ENCODE data around the gene APBB2. TPM values are rescaled to one million over a fixed set of nuclear protein-coding genes. Genes with fewer than 3 reads are reported as not detected.
"Not testable (repeated sequence)": the region's sequence is repeated elsewhere in the genome, so short reads cannot be mapped to it uniquely, and the experiment has no call there.

Gene APBB2
- total RNA-seq, 1 experiment from 2014 or later = 46.0 TPM

GRCh38 chr4:40995850-40996249 is 218.5 kb downstream of the APBB2 start:
- ChIA-PET CTCF (no interaction called here), POLR2A (ENCODE audit: unreplicated experiment) (no interaction called here)
- no peak for TF ChIP-seq CTCF (conservative IDR thresholded peaks at IDR 0.05)
- TF ChIP-seq EZH2 (IDR thresholded peaks at IDR 0.05; ENCODE audit: low read depth) = no peak
- Histone ChIP-seq H3K27ac (no peak overlapping the region), H3K4me3 (no peak overlapping the region), H4K20me1 (ENCODE audit: insufficient read depth) (no peaks in the 10 kb centered on the region), H2AFZ (no peak overlapping the region), H3K9me3 (ENCODE audit: insufficient read depth, low read depth) (no peaks in the 10 kb centered on the region; the same call in 1 of the 2 replicates), H3F3A (ENCODE audit: insufficient read depth, low read depth) (peaks cover 5% of the 10 kb centered on the region; the same call in 1 of the 2 replicates), H3K79me2 (ENCODE audit: low read depth) (no peaks in the 10 kb centered on the region), H3K27me3 (ENCODE audit: insufficient read depth, low read depth) (no peaks in the 10 kb centered on the region), H3K4me2 (no peak overlapping the region), H3K9me2 (ENCODE audit: insufficient read depth) (no peaks in the 10 kb centered on the region), H3K36me3 (ENCODE audit: low read depth) (no peaks in the 10 kb centered on the region), H3K4me1 (replicated peaks; ENCODE audit: insufficient read depth) (peaks cover 23% of the 10 kb centered on the region)
- BruUV-seq (replicated peaks) = no TSS peak
- DNase-seq = no peak
- intact Hi-C loops (cut with micrococcal nuclease; ENCODE audit: unreplicated experiment) = no loop called here

- H3K9me2 ChIP-seq (ENCODE audit: insufficient read depth); H3K79me2 ChIP-seq (ENCODE audit: low read depth); H4K20me1 ChIP-seq (ENCODE audit: insufficient read depth); H3K4me2 ChIP-seq; H3K9me3 ChIP-seq (ENCODE audit: insufficient read depth, low read depth); H3K4me3 ChIP-seq; intact Hi-C loops (cut with micrococcal nuclease; ENCODE audit: unreplicated experiment); CTCF ChIA-PET; H2AFZ ChIP-seq; BruUV-seq (replicated peaks); H3K27me3 ChIP-seq (ENCODE audit: insufficient read depth, low read depth); H3K36me3 ChIP-seq (ENCODE audit: low read depth): not testable (repeated sequence)
- peak in 1 of 2 experiments; percentile 51 for DNase-seq
- POLR2A ChIA-PET (ENCODE audit: unreplicated experiment) = interaction anchor here (0.6 kb wide), 1 partner anchor 348 kb away, joined by 3 read pairs; no protein-coding TSS in a partner anchor
- Histone ChIP-seq H3K27ac (peak overlapping the region; percentile 2; the same call in 1 of the 2 replicates), H3K4me1 (replicated peaks; ENCODE audit: insufficient read depth) (peaks cover 39% of the 10 kb centered on the region), H3F3A (ENCODE audit: insufficient read depth, low read depth) (peaks cover 13% of the 10 kb centered on the region)
Observed at GRCh38 chr4:40994321-40994720, 220.0 kb downstream of the APBB2 start.

- H3K79me2 ChIP-seq (ENCODE audit: low read depth); H2AFZ ChIP-seq; DNase-seq; BruUV-seq (replicated peaks); H4K20me1 ChIP-seq (ENCODE audit: insufficient read depth); H3K36me3 ChIP-seq (ENCODE audit: low read depth); H3K27me3 ChIP-seq (ENCODE audit: insufficient read depth, low read depth); H3K27ac ChIP-seq; H3K9me2 ChIP-seq (ENCODE audit: insufficient read depth); intact Hi-C loops (cut with micrococcal nuclease; ENCODE audit: unreplicated experiment); H3K4me3 ChIP-seq; H3K4me2 ChIP-seq; H3K9me3 ChIP-seq (ENCODE audit: insufficient read depth, low read depth); CTCF ChIA-PET: not testable (repeated sequence)
- POLR2A ChIA-PET (ENCODE audit: unreplicated experiment) = interaction anchor here (0.6 kb wide), 1 partner anchor 596 kb away, joined by 3 read pairs; no protein-coding TSS in a partner anchor
- Histone ChIP-seq H3F3A (ENCODE audit: insufficient read depth, low read depth) (peaks cover 13% of the 10 kb centered on the region), H3K4me1 (replicated peaks; ENCODE audit: insufficient read depth) (peaks cover 39% of the 10 kb centered on the region)
Observed at GRCh38 chr4:40993296-40993693, 221.0 kb downstream of the APBB2 start.

GRCh38 chr4:40992472-40993295 is 221.7 kb downstream of the APBB2 start:
- H3K36me3 ChIP-seq (ENCODE audit: low read depth) = no peaks in the 10 kb centered on the region
- CTCF ChIA-PET = no interaction called here
- H4K20me1 ChIP-seq (ENCODE audit: insufficient read depth) = no peaks in the 10 kb centered on the region
- no peaks in the 10 kb centered on the region for H3K9me2 ChIP-seq (ENCODE audit: insufficient read depth)
- H3K4me2 ChIP-seq = no peak overlapping the region
- no peaks in the 10 kb centered on the region for H3K27me3 ChIP-seq (ENCODE audit: insufficient read depth, low read depth)
- no TSS peak for BruUV-seq (replicated peaks)
- POLR2A ChIA-PET (ENCODE audit: unreplicated experiment) = interaction anchor here (0.6 kb wide), 1 partner anchor 265 kb away, joined by 8 read pairs; no protein-coding TSS in a partner anchor
- H3K9me3 ChIP-seq (ENCODE audit: insufficient read depth, low read depth) = no peaks in the 10 kb centered on the region; the same call in 1 of the 2 replicates
- intact Hi-C loops (cut with micrococcal nuclease; ENCODE audit: unreplicated experiment) = no loop called here
- H3K4me1 ChIP-seq (replicated peaks; ENCODE audit: insufficient read depth) = peaks cover 39% of the 10 kb centered on the region
- H3K27ac ChIP-seq = peak overlapping the region; percentile 25; the same call in 1 of the 2 replicates
- DNase-seq = no peak
- TF ChIP-seq CTCF (conservative IDR thresholded peaks at IDR 0.05) (no peak), EZH2 (IDR thresholded peaks at IDR 0.05; ENCODE audit: low read depth) (no peak)
- H3K79me2 ChIP-seq (ENCODE audit: low read depth) = no peaks in the 10 kb centered on the region
- H2AFZ ChIP-seq = no peak overlapping the region
- H3K4me3 ChIP-seq = no peak overlapping the region
- H3F3A ChIP-seq (ENCODE audit: insufficient read depth, low read depth) = peaks cover 13% of the 10 kb centered on the region
